SK-N-SH treated with all-trans-retinoic acid at 6 μM for 48 hours (cell line): ENCODE measurements around the gene INTS1.
A peak's percentile ranks its signal among the peaks of the same experiment; 100 is the strongest.

Source experiments
- ATAC-seq: fragments of 200-7000 bp; cut with Tn5 transposase; 3 replicates; pipeline ENCODE4 v1.9.1; 2020; ENCODE audit warnings: mild to moderate bottlenecking, moderate library complexity
- ARNTL ChIP-seq: fragments of 450-650 bp; formaldehyde crosslinking; IDR thresholded peaks from 2 replicates; pipeline ENCODE4 v1.5.0; 2020; ENCODE audit warnings: low read depth, mild to moderate bottlenecking, moderate library complexity, borderline replicate concordance
- BACH2 ChIP-seq: fragments of 250-450 bp; sonication (Bioruptor Pico); IDR thresholded peaks from 2 replicates; pipeline ENCODE4 v1.9.0; 2021; ENCODE audit warnings: mild to moderate bottlenecking, borderline replicate concordance
- CSDC2 ChIP-seq: fragments of 250-450 bp; sonication (Bioruptor Pico); IDR thresholded peaks from 2 replicates; pipeline ENCODE4 v1.5.0; 2020; ENCODE audit warnings: mild to moderate bottlenecking, moderate library complexity
- ESRRG ChIP-seq: fragments of 250-450 bp; sonication (Bioruptor Pico); IDR thresholded peaks from 2 replicates; pipeline ENCODE4 v1.6.1; 2021; ENCODE audit warnings: mild to moderate bottlenecking
- ISL1 ChIP-seq: fragments of 250-450 bp; sonication (Bioruptor Pico); IDR thresholded peaks from 2 replicates; pipeline ENCODE4 v2.1.2; 2022; ENCODE audit warnings: mild to moderate bottlenecking, moderate library complexity
- OSR1 ChIP-seq: fragments of 250-450 bp; sonication (Bioruptor Pico); IDR thresholded peaks from 2 replicates; pipeline ENCODE4 v1.8.0; 2022; ENCODE audit warnings: moderate library complexity, mild to moderate bottlenecking, inconsistent platforms
- RARB ChIP-seq: fragments of 250-450 bp; sonication (Bioruptor Pico); IDR thresholded peaks from 2 replicates; pipeline ENCODE4 v1.8.0; 2021; ENCODE audit warnings: mild to moderate bottlenecking, moderate library complexity
- SNAI2 ChIP-seq: fragments of 250-450 bp; sonication (Bioruptor Pico); IDR thresholded peaks from 2 replicates; pipeline ENCODE4 v1.5.0; 2020; ENCODE audit warnings: mild to moderate bottlenecking, moderate library complexity
- TCF4 ChIP-seq: fragments of 250-450 bp; sonication (Bioruptor Pico); IDR thresholded peaks from 2 replicates; pipeline ENCODE4 v1.8.0; 2021; ENCODE audit warnings: mild to moderate bottlenecking, moderate library complexity, borderline replicate concordance
- TOX ChIP-seq: fragments of 250-450 bp; sonication (Bioruptor Pico); IDR thresholded peaks from 2 replicates; pipeline ENCODE4 v1.8.0; 2021; ENCODE audit warnings: mild to moderate bottlenecking, moderate library complexity, borderline replicate concordance
- ZC3H10 ChIP-seq: fragments of 250-450 bp; sonication (Bioruptor Pico); IDR thresholded peaks from 2 replicates; pipeline ENCODE4 v1.5.1; 2021; ENCODE audit warnings: mild to moderate bottlenecking, moderate library complexity
- ZFP3 ChIP-seq: fragments of 250-450 bp; sonication (Bioruptor Pico); IDR thresholded peaks from 2 replicates; pipeline ENCODE4 v1.5.0; 2020; ENCODE audit warnings: mild to moderate bottlenecking, moderate library complexity
- ZNF565 ChIP-seq: fragments of 450-650 bp; formaldehyde crosslinking; conservative IDR thresholded peaks from 2 replicates; pipeline ENCODE4 v1.5.0; 2020; ENCODE audit warnings: low read depth, mild to moderate bottlenecking, moderate library complexity
- ZNF70 ChIP-seq: fragments of 450-650 bp; formaldehyde crosslinking; IDR thresholded peaks from 2 replicates; pipeline ENCODE4 v1.5.0; 2020; ENCODE audit warnings: mild to moderate bottlenecking, moderate library complexity
- ZNF8 ChIP-seq: fragments of 450-650 bp; formaldehyde crosslinking; IDR thresholded peaks from 2 replicates; pipeline ENCODE4 v1.5.0; 2020; ENCODE audit warnings: mild to moderate bottlenecking, moderate library complexity
- TF ChIP-seq, protein P1 (sequence below): fragments of 250-450 bp; sonication (Bioruptor Pico); IDR thresholded peaks from 2 replicates; pipeline ENCODE4 v1.5.1; 2021; ENCODE audit warnings: mild to moderate bottlenecking, moderate library complexity
- TF ChIP-seq, protein P2 (sequence below): fragments of 250-450 bp; sonication (Bioruptor Pico); IDR thresholded peaks from 2 replicates; pipeline ENCODE4 v1.8.0; 2020; ENCODE audit warnings: mild to moderate bottlenecking, moderate library complexity, borderline replicate concordance
- TF ChIP-seq, protein P3 (sequence below): fragments of 250-450 bp; sonication (Bioruptor Pico); IDR thresholded peaks from 2 replicates; pipeline ENCODE4 v1.8.0; 2021; ENCODE audit warnings: low read depth, mild to moderate bottlenecking, moderate library complexity, borderline replicate concordance
- TF ChIP-seq, protein P4 (sequence below): fragments of 250-450 bp; sonication (Bioruptor Pico); IDR thresholded peaks from 2 replicates; pipeline ENCODE4 v1.5.0; 2020; ENCODE audit warnings: mild to moderate bottlenecking, moderate library complexity

Gene INTS1

DNA sequence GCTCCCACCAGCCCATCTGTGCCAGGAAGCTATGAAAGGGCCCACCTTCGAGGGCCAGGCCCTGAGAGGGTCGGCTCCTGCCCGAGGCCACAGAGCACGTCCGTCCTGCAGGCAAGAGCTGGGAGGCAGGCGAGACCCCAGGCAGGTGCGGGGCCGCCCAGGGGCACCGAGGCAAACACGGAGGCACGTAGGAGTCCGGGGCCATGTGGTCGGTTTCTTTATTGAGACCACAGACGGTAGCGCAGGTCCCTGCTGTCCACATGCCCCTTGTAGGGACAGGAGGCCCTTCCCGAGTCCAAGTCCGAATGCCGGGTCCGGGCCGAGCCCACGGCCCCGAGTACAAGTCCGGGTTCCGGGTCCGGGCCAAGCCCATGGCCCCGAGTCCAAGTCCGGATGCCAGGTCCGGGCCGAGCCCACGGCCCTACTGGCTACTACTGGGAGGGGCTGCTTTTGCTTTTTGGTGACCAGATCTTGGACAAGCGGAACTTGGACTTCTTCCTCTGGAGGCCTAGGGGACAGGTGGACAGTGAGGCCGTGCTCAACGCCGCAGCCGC lies 69.9 kb downstream of the INTS1 start:
- no peak for ATAC-seq
- no peak for TF ChIP-seq ZNF8 (CRISPR knock-in tag)
- TF ChIP-seq, protein P1, sequence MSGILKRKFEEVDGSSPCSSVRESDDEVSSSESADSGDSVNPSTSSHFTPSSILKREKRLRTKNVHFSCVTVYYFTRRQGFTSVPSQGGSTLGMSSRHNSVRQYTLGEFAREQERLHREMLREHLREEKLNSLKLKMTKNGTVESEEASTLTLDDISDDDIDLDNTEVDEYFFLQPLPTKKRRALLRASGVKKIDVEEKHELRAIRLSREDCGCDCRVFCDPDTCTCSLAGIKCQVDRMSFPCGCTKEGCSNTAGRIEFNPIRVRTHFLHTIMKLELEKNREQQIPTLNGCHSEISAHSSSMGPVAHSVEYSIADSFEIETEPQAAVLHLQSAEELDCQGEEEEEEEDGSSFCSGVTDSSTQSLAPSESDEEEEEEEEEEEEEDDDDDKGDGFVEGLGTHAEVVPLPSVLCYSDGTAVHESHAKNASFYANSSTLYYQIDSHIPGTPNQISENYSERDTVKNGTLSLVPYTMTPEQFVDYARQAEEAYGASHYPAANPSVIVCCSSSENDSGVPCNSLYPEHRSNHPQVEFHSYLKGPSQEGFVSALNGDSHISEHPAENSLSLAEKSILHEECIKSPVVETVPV (CRISPR knock-in tag) = no peak
- TF ChIP-seq, all 23 proteins: peak for 0

DNA sequence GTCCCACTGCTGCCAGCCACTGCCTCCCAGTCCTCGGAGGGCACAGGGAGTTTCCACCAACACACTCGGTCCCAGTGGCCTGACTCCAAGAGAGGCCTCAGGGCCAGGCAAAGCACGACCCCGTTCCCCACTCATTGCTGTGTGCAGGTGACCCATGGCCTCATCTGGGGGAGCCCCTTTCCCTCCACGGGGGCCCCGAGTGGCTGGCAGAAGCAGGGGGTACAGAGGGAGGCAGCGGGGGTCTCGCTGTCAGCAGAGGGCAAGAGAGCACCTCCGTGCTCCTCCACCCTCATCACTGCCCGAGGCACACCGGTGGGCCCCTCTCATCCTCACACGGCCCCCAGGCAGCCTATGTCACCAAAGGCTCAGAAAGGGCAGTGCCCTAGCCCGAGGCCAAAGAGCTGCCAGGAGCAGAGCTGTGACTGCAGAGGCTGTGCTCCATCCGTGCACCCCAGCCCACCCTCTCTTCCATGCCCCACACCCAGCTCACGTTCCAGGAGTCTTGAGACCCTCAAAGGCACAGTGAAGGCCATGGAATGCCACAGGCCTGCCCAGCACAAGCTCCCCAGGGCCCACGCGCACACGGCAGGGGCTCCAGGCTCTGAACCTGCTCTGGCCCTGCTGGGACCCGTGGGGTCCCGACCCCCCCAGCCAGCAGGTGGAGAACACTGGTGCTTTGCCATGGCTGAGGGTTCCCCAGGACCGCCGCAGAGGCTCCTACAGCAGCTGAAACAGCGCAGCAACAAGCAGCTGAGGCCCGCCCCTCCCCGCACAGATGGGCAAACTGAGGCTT lies 70.9 kb downstream of the INTS1 start:
- ATAC-seq = no peak; the same call in 2 of the 3 replicates
- no peak for TF ChIP-seq TOX (CRISPR knock-in tag)
- TF ChIP-seq, protein P2, sequence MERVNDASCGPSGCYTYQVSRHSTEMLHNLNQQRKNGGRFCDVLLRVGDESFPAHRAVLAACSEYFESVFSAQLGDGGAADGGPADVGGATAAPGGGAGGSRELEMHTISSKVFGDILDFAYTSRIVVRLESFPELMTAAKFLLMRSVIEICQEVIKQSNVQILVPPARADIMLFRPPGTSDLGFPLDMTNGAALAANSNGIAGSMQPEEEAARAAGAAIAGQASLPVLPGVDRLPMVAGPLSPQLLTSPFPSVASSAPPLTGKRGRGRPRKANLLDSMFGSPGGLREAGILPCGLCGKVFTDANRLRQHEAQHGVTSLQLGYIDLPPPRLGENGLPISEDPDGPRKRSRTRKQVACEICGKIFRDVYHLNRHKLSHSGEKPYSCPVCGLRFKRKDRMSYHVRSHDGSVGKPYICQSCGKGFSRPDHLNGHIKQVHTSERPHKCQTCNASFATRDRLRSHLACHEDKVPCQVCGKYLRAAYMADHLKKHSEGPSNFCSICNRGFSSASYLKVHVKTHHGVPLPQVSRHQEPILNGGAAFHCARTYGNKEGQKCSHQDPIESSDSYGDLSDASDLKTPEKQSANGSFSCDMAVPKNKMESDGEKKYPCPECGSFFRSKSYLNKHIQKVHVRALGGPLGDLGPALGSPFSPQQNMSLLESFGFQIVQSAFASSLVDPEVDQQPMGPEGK = no peak
- TF ChIP-seq ARNTL (CRISPR knock-in tag) = no peak
- no peak for TF ChIP-seq ZFP3 (CRISPR knock-in tag)
- no peak for TF ChIP-seq ISL1 (CRISPR knock-in tag)
- no peak for TF ChIP-seq ZNF565 (CRISPR knock-in tag)
- no peak for TF ChIP-seq TCF4 (CRISPR knock-in tag)
- no peak for TF ChIP-seq ZC3H10 (CRISPR knock-in tag)
- no peak for TF ChIP-seq RARB
- TF ChIP-seq ZNF8 (CRISPR knock-in tag) = no peak
- no peak for TF ChIP-seq SNAI2
- TF ChIP-seq BACH2 (CRISPR knock-in tag) = no peak
- TF ChIP-seq CSDC2 (CRISPR knock-in tag) = no peak
- TF ChIP-seq, protein P3, sequence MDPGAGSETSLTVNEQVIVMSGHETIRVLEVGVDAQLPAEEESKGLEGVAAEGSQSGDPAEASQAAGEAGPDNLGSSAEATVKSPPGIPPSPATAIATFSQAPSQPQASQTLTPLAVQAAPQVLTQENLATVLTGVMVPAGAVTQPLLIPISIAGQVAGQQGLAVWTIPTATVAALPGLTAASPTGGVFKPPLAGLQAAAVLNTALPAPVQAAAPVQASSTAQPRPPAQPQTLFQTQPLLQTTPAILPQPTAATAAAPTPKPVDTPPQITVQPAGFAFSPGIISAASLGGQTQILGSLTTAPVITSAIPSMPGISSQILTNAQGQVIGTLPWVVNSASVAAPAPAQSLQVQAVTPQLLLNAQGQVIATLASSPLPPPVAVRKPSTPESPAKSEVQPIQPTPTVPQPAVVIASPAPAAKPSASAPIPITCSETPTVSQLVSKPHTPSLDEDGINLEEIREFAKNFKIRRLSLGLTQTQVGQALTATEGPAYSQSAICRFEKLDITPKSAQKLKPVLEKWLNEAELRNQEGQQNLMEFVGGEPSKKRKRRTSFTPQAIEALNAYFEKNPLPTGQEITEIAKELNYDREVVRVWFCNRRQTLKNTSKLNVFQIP (CRISPR knock-in tag) = no peak
- TF ChIP-seq ZNF70 = no peak
- TF ChIP-seq, protein P1 (CRISPR knock-in tag) = no peak
- no peak for TF ChIP-seq ESRRG (CRISPR knock-in tag)
- no peak for TF ChIP-seq OSR1 (CRISPR knock-in tag)
- TF ChIP-seq, all 23 proteins: peak for 0

DNA sequence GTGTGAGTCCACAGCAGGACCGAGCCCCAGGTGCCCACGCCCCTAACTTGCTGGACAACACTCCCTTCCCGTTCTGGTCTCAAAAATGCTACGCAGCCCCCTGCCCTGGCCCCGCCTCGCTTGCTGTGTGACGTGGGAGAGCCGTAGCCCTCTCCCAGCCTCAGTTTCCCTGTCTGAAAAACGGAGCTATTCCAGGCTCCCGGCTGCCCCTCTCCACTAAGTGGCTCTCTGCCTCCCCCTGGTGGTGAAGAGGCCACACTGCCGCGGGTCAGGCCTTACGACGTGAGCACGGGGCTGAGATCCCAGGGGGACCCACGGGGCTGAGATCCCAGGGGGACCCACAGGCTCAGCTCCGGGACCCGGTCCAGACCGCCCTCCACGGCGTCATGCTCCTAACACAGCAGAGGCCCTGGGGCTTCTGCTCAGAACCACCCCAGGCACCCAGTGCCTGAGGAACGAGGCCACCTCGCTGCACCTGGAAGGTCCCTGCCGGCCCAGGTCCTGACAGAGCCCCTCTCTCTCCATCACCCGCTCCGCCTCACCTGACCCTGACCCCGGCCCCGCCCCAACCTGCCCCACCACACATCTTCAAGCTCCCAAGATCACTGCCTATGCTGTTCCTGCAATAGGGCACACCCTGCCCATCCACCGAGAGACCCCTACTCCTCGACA lies 71.6 kb downstream of the INTS1 start:
- ATAC-seq = peak; percentile 84
- TF ChIP-seq CSDC2 (CRISPR knock-in tag) = no peak
- no peak for TF ChIP-seq ZNF565 (CRISPR knock-in tag)
- no peak for TF ChIP-seq RARB
- no peak for TF ChIP-seq ISL1 (CRISPR knock-in tag)
- no peak for TF ChIP-seq ZNF70
- TF ChIP-seq ZC3H10 (CRISPR knock-in tag) = no peak
- TF ChIP-seq, protein P3 (CRISPR knock-in tag) = no peak
- no peak for TF ChIP-seq ARNTL (CRISPR knock-in tag)
- TF ChIP-seq, protein P4, sequence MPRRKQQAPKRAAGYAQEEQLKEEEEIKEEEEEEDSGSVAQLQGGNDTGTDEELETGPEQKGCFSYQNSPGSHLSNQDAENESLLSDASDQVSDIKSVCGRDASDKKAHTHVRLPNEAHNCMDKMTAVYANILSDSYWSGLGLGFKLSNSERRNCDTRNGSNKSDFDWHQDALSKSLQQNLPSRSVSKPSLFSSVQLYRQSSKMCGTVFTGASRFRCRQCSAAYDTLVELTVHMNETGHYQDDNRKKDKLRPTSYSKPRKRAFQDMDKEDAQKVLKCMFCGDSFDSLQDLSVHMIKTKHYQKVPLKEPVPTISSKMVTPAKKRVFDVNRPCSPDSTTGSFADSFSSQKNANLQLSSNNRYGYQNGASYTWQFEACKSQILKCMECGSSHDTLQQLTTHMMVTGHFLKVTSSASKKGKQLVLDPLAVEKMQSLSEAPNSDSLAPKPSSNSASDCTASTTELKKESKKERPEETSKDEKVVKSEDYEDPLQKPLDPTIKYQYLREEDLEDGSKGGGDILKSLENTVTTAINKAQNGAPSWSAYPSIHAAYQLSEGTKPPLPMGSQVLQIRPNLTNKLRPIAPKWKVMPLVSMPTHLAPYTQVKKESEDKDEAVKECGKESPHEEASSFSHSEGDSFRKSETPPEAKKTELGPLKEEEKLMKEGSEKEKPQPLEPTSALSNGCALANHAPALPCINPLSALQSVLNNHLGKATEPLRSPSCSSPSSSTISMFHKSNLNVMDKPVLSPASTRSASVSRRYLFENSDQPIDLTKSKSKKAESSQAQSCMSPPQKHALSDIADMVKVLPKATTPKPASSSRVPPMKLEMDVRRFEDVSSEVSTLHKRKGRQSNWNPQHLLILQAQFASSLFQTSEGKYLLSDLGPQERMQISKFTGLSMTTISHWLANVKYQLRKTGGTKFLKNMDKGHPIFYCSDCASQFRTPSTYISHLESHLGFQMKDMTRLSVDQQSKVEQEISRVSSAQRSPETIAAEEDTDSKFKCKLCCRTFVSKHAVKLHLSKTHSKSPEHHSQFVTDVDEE = no peak
